GM19239 (cell line): Measurements from ENCODE around the gene ITGAX.
"Not testable (repeated sequence)": the region's sequence is repeated elsewhere in the genome, so short reads cannot be mapped to it uniquely, and the experiment has no call there.

Source experiments
- DNase-seq: peaks from one replicate; pipeline ENCODE4 v3.0.0; 2011; ENCODE audit warnings: low spot score; ENCODE audit not compliant: insufficient read length
- FAIRE-seq: peaks from 2 replicates; lab custom pipeline; 2011; peaks lifted over from hg19 to GRCh38; lab: Jason Lieb, UNC

The ITGAX gene

GRCh38 chr16:31354394-31355291, at the start of gene ITGAX:
ITGAX (plus strand) TSS chr16:31355176; CDS start chr16:31355255, 79 bp downstream.
- DNase-seq (peak; percentile 58), FAIRE-seq (peak; percentile 92)

DNA sequence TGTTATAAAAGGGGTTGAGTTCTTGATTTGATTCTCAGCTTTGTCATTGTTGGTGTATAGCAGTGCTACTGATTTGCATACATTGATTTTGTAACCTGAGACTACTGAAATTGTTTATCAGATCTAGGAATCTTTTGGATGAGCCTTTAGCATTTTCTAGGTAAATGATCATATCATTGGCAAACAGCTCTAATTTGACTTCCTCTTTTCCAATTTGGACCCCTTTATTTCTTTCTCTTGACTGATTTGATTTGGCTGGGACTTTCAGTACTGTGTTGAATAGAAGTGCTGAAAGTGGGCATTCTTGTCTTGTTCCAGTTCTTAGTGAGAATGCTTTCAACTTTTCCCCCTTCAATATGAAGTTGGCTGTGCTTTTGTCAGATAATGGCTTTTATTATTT, 49.8 kb upstream of the ITGAX start:
- no peak for FAIRE-seq

GRCh38 chr16:31308381-31308780, 46.6 kb upstream of the ITGAX start:
- DNase-seq, FAIRE-seq: not testable (repeated sequence)

More for the DNA sequence above, 49.8 kb upstream of the ITGAX start:
- no peak for DNase-seq

- DNase-seq (no peak), FAIRE-seq (no peak)
Observed at GRCh38 chr16:31322500-31322899, 32.5 kb upstream of the ITGAX start.

DNA sequence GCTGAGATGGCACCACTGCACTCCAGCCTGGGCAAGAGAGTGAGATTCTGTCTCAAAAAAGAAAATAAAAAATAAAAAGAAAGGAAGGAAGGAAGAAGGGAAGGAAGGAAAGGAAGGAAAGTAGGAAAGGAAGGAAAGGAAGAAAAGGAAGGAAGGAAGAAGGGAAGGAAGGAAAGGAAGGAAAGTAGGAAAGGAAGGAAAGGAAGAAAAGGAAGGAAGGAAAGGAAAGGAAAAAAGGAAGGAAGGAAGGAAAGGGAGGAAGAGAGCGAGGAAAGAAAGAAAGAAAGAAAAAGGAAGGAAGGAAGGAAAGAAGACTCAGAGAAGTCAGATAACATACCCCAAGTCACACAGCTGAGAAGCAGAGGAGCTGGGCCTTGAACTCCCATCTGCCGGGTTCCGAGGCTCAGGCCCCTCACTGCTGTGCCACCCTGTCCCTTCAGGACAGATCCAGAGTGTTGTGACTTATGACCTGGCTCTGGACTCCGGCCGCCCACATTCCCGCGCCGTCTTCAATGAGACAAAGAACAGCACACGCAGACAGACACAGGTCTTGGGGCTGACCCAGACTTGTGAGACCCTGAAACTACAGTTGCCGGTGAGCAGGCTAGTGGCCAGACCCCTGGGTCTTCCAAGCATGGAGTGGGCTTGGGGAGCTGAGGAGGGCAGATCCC, 30.9 kb upstream of the ITGAX start:
- DNase-seq (no peak), FAIRE-seq (no peak)

GRCh38 chr16:31325171-31325570, 29.8 kb upstream of the ITGAX start:
- FAIRE-seq (no peak), DNase-seq (no peak)

GRCh38 chr16:31327646-31328225, 27.2 kb upstream of the ITGAX start:
- FAIRE-seq (no peak), DNase-seq (no peak)

GRCh38 chr16:31328322-31329052, 26.5 kb upstream of the ITGAX start:
- FAIRE-seq, result no peak

DNA sequence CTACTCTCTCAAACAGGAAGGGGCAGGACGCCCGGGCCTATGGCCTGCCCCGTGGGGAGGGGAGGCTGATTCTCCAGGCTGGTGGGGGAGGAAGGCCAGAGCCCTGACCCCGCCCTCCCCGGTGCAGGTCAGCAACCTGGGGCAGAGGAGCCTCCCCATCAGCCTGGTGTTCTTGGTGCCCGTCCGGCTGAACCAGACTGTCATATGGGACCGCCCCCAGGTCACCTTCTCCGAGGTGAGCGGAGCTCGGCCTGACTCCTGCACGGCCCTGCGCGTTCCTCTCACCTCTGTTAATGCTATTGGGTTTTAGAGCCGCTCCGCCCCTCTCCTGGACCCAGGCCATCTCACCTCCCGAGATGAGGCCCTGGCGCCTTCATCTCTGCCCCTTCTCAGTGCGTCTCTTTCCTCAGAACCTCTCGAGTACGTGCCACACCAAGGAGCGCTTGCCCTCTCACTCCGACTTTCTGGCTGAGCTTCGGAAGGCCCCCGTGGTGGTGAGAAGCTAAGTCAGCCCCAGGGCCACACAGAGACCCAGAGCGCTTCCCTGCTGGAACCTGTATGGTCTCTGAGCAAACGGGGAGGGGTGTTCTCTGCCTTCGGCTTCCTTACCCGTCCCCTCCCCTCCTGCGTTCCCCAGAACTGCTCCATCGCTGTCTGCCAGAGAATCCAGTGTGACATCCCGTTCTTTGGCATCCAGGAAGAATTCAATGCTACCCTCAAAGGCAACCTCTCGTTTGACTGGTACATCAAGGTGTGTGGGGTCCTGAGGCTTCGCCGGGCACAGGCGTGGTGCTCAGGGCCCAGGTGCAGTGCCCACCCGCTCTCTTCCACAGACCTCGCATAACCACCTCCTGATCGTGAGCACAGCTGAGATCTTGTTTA, 25.1 kb upstream of the ITGAX start:
- DNase-seq, result no peak
- FAIRE-seq, result no peak

More at GRCh38 chr16:31328322-31329052, 26.5 kb upstream of the ITGAX start:
- no peak for DNase-seq

DNA sequence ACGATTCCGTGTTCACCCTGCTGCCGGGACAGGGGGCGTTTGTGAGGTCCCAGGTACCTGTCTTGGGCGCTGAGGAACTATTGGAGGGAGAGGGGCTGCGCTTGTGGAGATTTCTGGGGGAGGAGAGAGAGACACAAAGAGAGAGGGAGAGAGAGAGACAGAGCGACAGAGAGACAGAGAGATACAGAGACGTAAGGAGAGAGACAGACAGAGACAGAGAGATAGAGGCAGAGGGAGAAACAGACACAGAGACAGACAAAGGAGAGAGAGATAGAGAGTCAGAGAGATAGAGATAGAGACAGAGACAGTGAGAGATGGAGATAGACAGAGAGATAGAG, 24.5 kb upstream of the ITGAX start:
- no peak for DNase-seq
- FAIRE-seq, result no peak

- FAIRE-seq (no peak), DNase-seq (no peak)
Observed at GRCh38 chr16:31331141-31331764, 23.7 kb upstream of the ITGAX start.

DNA sequence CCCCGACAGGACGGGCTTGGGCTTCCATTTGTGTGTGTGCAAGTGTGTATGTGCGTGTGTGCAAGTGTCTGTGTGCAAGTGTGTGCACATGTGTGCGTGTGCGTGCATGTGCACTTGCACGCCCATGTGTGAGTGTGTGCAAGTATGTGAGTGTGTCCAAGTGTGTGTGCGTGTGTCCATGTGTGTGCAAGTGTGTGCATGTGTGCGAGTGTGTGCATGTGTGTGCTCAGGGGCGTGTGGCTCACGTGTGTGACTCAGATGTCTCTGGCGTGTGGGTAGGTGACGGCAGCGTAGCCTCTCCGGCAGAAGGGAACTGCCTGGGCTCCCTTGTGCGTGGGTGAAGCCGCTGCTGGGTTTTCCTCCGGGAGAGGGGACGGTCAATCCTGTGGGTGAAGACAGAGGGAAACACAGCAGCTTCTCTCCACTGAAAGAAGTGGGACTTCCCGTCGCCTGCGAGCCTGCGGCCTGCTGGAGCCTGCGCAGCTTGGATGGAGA, 23.1 kb upstream of the ITGAX start:
- DNase-seq (no peak), FAIRE-seq (no peak)

GRCh38 chr16:31332544-31332943, 22.4 kb upstream of the ITGAX start:
- FAIRE-seq, result no peak
- no peak for DNase-seq

DNA sequence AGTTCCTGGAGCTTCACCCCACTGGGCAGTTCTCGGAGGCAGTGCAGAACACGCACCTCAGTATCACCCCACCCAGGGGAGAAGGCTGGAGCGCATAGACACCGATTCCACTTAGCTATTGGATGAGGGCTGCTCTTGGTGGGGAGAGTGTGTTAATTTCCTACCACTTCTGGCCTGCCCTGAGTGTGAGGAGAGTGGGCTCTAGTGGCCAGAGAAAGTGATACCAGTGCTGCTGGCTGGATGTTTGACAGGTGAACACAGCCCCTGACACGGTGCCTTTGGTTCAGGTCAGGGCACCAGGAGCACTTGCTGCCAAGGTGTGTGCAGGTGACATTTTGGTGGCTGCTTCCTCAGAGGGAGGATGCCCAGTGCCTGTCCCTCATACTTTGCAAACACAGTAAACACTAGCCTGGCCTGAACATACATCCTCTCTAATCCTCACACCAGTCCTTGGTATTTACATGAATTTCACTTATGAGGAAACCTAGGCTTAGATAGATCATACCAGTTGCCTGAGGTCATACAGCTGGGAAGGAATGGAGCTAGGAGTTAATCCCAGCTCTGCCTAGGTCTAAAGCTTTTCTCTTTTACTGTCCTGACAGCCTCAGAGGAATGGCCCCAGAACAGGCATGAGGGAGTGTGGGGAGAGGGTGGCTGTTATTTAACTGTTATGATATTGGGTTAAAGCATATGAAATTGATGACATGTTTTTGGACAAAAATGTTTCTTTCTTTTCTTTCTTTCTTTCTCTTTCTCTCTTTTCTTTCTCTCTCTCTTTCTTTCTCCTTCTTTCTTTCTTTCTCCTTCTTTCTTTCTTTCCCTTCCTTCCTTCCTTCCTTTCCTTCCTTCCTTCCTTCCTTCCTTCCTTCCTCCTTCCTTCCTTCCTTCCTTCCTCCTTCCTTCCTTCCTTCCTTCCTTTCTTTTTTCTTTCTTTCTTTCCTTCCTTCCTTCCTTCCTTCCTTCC, 21.0 kb upstream of the ITGAX start:
- DNase-seq, result peak; percentile 35
- no peak for FAIRE-seq

DNA sequence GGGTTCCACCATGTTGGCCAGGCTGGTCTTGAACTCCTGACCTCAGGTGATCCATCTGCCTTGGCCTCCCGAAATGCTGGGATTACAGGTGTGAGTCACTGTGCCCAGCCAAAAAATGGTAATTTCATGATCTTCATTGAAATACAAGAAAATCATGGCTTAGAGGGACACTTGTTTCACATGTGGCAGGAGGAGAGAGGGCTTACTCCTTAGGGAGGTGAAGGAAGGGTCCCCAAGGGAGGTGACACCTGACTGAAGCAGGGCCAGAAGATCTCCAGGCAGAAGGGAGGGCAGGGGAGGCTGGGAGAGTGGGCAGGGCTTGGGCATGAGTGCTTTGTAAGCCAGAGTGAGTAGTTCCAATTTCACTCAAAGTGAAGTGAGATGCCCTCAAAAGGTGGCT, 20.0 kb upstream of the ITGAX start:
- no peak for FAIRE-seq

DNA sequence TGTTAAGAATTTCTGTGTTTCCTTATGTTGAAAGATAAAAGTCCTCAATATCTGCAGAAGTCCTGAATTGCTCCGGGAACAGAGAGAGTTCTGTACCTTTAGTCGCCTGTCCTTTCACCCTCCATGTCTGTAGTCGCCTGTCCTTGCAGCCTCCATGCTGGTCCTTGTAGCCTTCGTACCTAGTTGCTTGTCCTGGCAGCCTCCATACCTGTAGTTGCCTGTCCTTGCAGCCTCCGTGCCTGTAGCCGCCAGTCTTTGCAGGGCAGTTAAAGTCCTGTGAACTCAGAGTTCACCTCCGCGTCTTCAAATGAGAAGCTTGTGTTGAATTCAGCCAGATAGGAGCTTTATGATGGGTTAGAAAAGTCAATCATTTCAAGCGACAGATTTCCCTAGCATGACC, 19.5 kb upstream of the ITGAX start:
- DNase-seq, result no peak
- FAIRE-seq, result no peak

More for the DNA sequence above, 20.0 kb upstream of the ITGAX start:
- DNase-seq, result no peak

GRCh38 chr16:31338166-31338685, 16.8 kb upstream of the ITGAX start:
- DNase-seq, FAIRE-seq: not testable (repeated sequence)
